PC-9 (cell line): Measurements from ENCODE around the gene DNAJB2.

Source experiments
- CTCF ChIP-seq: fragments of 200-600 bp; sonication (generic); conservative IDR thresholded peaks from 2 replicates; pipeline ENCODE4 v1.6.1; 2017; ENCODE audit warnings: mixed run types, antibody characterized with exemption, mild to moderate bottlenecking, moderate library complexity
- EZH2 ChIP-seq: fragments of 200-600 bp; sonication (generic); IDR thresholded peaks from 2 replicates; pipeline ENCODE4 v1.8.0; 2017; ENCODE audit warnings: antibody characterized with exemption, low read depth

- TF ChIP-seq CTCF (peak; percentile 87), EZH2 (no peak)
These were observed 15.5 kb downstream of the DNAJB2 start for GRCh38 chr2:219294356-219295351.
